NCI-H146 (cell line): Measurements from ENCODE around the gene ZFYVE19.

ENCODE experiments used
- DNase-seq: peaks from one replicate; lab custom pipeline; 2025; lab: John Stamatoyannopoulos, UW

ZFYVE19 gene

GRCh38 chr15:40807028-40807887 lies at the start of gene ZFYVE19, which contains the start of gene DNAJC17:
TSS of gene ZFYVE19 (plus strand) at chr15:40807089. CDS start at chr15:40807590, 501 bp downstream.
TSS of gene DNAJC17 (minus strand) at chr15:40807473. CDS start at chr15:40807446, 27 bp downstream.
- DNase-seq = peak; percentile 93

DNA sequence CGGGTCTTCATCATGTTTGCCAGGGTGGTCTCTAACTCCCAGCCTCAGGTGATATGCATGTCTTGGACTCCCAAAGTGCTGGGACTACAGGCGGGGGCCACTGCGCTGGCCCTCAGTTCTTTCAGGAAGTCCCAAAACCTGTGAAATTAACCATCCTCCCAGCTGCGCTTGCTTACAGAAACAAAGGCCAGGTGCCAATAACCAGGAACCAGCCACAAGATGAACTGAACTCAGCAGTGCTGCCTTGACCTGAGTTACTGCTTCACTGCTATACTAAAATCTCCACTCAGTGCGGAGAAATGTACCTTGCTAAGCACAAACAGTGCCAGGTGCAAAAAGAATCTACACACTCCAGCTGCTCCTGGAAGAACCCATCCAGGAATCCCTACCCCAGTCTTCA lies 46.9 kb upstream of the ZFYVE19 start:
- DNase-seq = no peak

DNA sequence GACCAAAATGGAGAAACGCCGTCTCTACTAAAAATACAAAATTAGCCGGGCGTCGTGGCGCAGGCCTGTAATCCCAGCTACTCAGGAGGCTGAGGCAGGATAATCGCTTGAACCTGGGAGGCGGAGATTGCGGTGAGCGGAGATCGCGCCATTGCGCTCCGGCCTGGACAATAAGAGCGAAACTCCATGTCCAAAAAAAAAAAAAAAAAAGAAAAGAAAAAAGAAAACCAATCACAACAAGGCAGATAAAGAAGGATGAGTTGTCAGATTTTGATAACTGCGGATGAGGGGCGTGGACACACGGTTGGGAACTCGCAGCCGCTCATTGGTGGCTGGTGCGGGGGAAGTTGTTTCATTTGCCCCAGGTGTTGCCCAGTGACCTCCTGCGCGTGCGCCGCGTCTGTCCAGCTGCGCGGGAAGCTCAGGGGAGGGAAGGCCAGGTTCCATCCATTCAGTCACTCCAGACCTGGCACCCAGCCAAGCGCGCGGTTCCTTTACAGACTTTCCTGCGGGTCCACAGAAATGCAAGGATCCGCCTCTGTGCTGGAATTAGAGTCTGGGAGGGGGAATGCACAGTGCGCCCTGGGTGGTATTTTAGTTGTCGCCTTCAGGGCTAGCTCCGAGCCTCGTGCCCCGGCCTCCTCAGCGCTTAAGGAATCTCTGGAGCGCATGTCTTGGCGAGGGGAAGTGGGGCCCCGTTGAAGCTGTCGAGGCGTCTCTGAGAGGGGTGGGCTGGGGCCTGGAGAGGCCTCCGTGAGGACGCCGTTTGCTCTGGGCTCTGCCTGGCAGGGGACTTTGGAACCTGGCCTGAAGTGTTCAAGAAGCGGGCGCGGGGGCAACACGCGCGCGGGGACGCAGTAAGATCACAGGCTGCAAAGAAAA lies 43.7 kb upstream of the ZFYVE19 start:
- peak; percentile 86 for DNase-seq

GRCh38 chr15:40763801-40764628 lies 42.9 kb upstream of the ZFYVE19 start, which contains the start of gene GCHFR:
TSS of gene GCHFR (plus strand) at chr15:40764068. CDS start at chr15:40764181, 113 bp downstream.
- DNase-seq = peak; percentile 71

GRCh38 chr15:40764629-40765103 lies 42.2 kb upstream of the ZFYVE19 start:
- no peak for DNase-seq

GRCh38 chr15:40766194-40766815 lies 40.6 kb upstream of the ZFYVE19 start:
- no peak for DNase-seq

DNA sequence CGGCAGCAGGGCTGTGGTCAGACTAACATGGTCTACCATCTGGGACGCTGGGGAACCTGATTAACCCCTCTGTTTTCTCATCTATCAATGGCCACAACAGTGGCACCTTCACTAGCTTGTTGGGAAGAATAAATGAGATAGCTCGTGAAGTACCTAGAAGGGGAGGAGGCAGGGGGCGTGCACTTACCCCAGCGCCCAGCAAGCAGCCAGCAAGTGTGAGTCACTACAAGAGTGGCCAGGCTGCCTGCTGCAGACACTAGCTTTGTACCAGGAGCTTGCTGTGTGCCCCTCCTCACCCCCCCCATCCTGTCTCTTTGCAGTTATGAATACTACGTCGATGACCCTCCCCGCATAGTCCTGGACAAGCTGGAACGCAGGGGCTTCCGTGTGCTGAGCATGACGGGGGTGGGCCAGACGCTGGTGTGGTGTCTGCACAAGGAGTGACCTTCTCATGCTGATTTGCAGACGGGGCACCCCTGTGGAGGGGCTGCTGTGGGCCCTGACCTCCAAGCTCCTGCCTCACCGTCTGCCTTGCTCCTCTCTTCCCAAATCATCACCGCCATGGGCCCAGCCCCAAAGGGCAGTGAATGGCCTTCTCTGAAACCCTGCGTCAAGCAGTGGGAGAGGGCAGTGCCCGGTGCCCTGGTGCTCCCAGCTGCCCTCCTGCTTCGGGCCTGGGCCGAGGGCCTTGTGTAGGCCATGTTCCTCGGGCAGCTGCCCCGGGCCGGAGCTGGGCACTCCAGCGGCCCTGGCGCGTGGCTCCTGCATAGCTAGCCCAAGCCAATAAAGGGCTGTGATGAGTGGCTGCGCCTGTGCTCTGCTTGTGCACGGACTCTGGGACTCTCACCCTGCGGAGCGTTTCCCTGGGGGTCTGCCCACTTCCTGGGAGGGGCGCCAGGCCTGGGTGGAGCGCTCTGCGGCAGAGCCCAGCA lies 39.7 kb upstream of the ZFYVE19 start:
- DNase-seq = no peak

GRCh38 chr15:40767838-40768500 lies 38.9 kb upstream of the ZFYVE19 start:
- no peak for DNase-seq

- DNase-seq = no peak
Observed at GRCh38 chr15:40768521-40769273, 38.2 kb upstream of the ZFYVE19 start.

DNA sequence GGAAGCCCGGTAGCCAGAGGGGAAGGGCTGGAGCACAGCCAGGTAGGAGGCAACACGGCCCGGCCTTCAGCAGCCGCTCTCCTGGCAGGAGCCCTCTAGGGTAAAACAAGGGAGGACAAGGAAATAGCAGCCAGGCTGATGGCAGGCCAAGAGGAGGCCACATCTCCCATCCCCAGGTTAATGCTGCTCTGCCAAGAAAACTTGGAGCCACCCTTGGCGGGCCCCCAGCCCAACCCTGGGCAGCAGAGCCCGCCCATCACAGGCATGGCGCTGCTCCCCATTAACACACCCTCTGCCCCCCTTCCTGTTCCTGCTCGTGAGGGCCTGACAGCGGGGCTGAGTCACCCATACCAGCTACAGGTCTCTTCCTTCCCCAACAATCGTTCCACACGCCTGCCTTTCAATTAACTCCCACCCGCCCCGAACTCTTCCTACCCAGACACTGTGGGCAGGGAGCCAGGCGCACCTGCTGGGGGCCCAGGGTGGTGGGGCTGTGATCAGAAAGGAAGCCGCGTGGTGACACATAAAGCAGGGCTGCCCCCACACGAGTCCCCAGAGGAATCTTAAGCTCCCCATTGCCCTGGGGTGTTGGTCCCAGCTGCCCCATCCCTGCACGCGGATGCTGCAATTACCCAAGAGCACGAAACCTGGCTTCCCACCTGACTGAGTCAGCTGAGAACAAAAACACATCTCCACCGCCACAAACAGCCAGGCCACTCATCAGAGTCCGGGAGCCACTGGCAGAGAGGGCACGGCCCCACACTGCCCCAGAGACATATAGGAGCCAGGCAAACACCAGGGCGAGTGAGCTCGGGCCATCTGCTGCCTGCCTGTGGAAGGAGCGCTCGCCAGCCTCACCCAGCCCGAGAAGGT lies 37.4 kb upstream of the ZFYVE19 start, which contains the start of gene C15orf62:
C15orf62 (plus strand) TSS at position 707 of the 873 bp plus-strand sequence. CDS start 516 bp downstream, outside the sequence.
- peak; percentile 37 for DNase-seq

DNA sequence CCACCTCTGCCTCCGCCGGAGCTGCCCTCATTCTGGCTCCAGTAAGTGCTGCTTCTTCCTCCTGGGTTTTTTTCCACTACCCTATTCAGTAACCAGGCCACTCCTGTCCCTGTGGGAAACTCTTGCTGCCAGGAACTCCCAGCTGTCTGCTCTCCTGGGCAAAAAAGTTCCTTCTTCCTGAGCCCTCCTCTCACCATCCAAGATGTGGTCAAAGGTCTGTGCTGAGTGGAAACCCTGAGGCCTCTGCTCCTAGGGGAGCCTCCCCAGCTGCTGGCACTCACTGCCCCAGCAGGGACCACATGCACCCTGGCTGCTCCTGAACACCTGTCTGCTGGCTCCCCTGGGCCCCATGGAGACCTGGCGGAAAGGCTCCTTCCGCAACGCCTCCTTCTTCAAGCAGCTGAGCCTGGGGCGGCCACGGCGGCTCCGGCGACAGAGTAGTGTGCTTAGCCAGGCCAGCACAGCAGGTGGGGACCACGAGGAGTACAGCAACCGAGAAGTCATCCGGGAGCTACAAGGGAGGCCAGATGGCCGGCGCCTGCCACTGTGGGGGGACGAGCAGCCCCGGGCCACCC lies 36.7 kb upstream of the ZFYVE19 start:
- DNase-seq = peak; percentile 44

GRCh38 chr15:40771242-40771641 lies 35.6 kb upstream of the ZFYVE19 start:
- DNase-seq = no peak

- no peak for DNase-seq
Observed at GRCh38 chr15:40772014-40772413, 34.9 kb upstream of the ZFYVE19 start.

DNA sequence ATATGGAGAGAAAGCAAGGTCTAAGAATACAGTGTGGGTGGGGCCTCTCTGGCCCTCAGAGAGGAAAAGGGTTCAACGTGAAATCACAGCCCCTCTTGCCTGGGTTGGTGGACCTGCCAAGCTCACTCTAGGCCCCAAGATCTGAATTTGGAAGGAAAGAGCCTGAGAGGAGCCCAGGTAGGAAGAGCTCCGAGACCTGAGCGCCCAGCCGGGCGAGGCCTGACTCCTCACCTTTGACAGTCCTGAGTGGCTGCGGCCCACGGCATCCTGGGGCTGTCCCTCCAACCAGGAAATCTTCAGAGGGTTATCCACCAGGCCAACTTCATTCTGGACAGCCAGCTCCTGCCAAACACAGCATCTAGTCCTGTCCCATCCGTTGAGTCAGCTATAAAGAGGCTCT lies 33.4 kb upstream of the ZFYVE19 start:
- no peak for DNase-seq

GRCh38 chr15:40773902-40774301 lies 33.0 kb upstream of the ZFYVE19 start:
- DNase-seq = no peak

DNA sequence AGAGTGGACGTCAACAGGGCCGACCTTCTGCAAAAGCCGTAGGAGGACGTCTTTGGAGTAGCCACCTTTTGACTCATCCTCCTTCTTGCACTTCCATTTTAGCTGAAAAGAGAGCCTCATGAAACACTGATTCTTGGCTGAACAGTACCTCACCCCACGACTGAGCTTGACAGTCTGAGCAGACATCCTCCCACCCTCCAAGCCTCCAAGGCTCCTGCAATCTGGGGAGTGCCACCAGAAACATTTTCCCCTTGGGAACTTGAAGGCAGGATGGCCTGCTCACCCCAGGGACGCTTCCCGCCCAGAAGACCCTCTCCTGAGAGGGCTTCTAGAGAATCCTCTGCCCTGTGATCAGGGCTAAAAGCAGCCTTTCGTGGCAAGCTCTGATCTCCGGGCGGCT lies 31.9 kb upstream of the ZFYVE19 start:
- no peak for DNase-seq
